BLaER1 (cell line): Measurements from ENCODE around the gene DTX1.

Source experiments
- H3K27ac ChIP-seq: shearing (Covaris generic); formaldehyde crosslinking; 2 replicates; pipeline ENCODE4 v1.8.1; 2022
- H3K27me3 ChIP-seq: shearing (Covaris generic); formaldehyde crosslinking; 2 replicates; pipeline ENCODE4 v1.8.1; 2022
- H3K36me3 ChIP-seq: shearing (Covaris generic); formaldehyde crosslinking; 2 replicates; pipeline ENCODE4 v1.8.1; 2022
- H3K4me1 ChIP-seq: shearing (Covaris generic); formaldehyde crosslinking; 2 replicates; pipeline ENCODE4 v1.8.1; 2022
- H3K4me2 ChIP-seq: shearing (Covaris generic); formaldehyde crosslinking; 2 replicates; pipeline ENCODE4 v1.8.1; 2022
- H3K4me3 ChIP-seq: shearing (Covaris generic); formaldehyde crosslinking; 2 replicates; pipeline ENCODE4 v1.8.1; 2022
- H3K9ac ChIP-seq: shearing (Covaris generic); formaldehyde crosslinking; 2 replicates; pipeline ENCODE4 v1.8.1; 2022
- H3K9me3 ChIP-seq: shearing (Covaris generic); formaldehyde crosslinking; 2 replicates; pipeline ENCODE4 v1.8.1; 2022
- H4K20me1 ChIP-seq: shearing (Covaris generic); formaldehyde crosslinking; 2 replicates; pipeline ENCODE4 v1.8.1; 2022
- Cebpa-rat ChIP-seq: shearing (Covaris generic); IDR thresholded peaks from 2 replicates; pipeline ENCODE4 v1.8.1; 2022

Gene DTX1

GRCh38 chr12:113030875-113031525 lies 25.5 kb upstream of the DTX1 start:
- Histone ChIP-seq H3K27me3 (no peaks in the 10 kb centered on the region), H3K9me3 (peaks cover 6% of the 10 kb centered on the region; the same call in 1 of the 2 replicates), H3K36me3 (no peaks in the 10 kb centered on the region), H3K9ac (no peak overlapping the region), H3K4me1 (peaks cover 9% of the 10 kb centered on the region; the same call in 1 of the 2 replicates), H3K4me2 (peak overlapping the region; percentile 34), H4K20me1 (no peaks in the 10 kb centered on the region), H3K27ac (no peak overlapping the region), H3K4me3 (no peak overlapping the region)
- no peak for TF ChIP-seq Cebpa-rat

GRCh38 chr12:113039911-113040445 lies 16.6 kb upstream of the DTX1 start:
- Histone ChIP-seq H3K4me3 (no peak overlapping the region), H3K9ac (no peak overlapping the region), H3K27ac (no peak overlapping the region), H3K36me3 (no peaks in the 10 kb centered on the region), H3K27me3 (no peaks in the 10 kb centered on the region), H3K9me3 (peaks cover 3% of the 10 kb centered on the region; the same call in 1 of the 2 replicates), H4K20me1 (no peaks in the 10 kb centered on the region), H3K4me1 (peaks cover 5% of the 10 kb centered on the region; the same call in 1 of the 2 replicates), H3K4me2 (no peak overlapping the region)
- TF ChIP-seq Cebpa-rat = no peak

- Histone ChIP-seq H3K4me3 (no peak overlapping the region), H3K4me2 (no peak overlapping the region; the same call in 1 of the 2 replicates), H3K27ac (no peak overlapping the region), H3K36me3 (no peaks in the 10 kb centered on the region), H3K27me3 (no peaks in the 10 kb centered on the region), H3K9ac (no peak overlapping the region), H4K20me1 (no peaks in the 10 kb centered on the region), H3K4me1 (peaks cover 5% of the 10 kb centered on the region; the same call in 1 of the 2 replicates), H3K9me3 (peaks cover 3% of the 10 kb centered on the region; the same call in 1 of the 2 replicates)
- TF ChIP-seq Cebpa-rat = no peak
These were observed 15.8 kb upstream of the DTX1 start for GRCh38 chr12:113040722-113041171.

- no peak overlapping the region for H3K27ac ChIP-seq
These were observed 15.0 kb upstream of the DTX1 start for GRCh38 chr12:113041560-113041959.

DNA sequence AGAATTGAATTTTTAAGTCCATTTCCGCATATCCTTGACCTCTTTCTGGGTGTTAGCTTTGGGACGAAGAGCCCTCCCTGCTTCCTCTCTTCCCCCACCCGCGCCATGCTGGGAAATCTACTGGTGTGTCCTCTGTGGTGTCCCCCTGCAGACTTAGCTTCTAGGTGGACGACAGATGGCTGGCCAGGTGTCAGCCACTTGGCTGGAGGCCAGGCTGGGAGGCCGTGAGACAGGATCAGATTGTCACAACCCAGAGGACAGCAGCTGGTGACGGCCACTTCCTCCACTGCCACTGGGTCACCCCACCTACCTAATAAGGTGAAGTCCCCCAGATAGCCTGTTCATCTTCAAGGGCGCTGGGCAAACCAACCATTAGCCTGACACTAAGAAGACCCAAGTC lies 13.3 kb upstream of the DTX1 start:
- Histone ChIP-seq H3K36me3 (no peaks in the 10 kb centered on the region), H4K20me1 (no peaks in the 10 kb centered on the region), H3K4me3 (no peak overlapping the region), H3K9me3 (peaks cover 3% of the 10 kb centered on the region; the same call in 1 of the 2 replicates), H3K4me2 (no peak overlapping the region), H3K27me3 (no peaks in the 10 kb centered on the region), H3K4me1 (peaks cover 17% of the 10 kb centered on the region), H3K27ac (no peak overlapping the region), H3K9ac (no peak overlapping the region)
- no peak for TF ChIP-seq Cebpa-rat

More at GRCh38 chr12:113041560-113041959, 15.0 kb upstream of the DTX1 start:
- H3K4me3 ChIP-seq = no peak overlapping the region
- no peaks in the 10 kb centered on the region for H3K27me3 ChIP-seq
- peaks cover 5% of the 10 kb centered on the region; the same call in 1 of the 2 replicates for H3K4me1 ChIP-seq
- no peak overlapping the region for H3K4me2 ChIP-seq
- no peaks in the 10 kb centered on the region for H4K20me1 ChIP-seq
- H3K9me3 ChIP-seq = peaks cover 3% of the 10 kb centered on the region; the same call in 1 of the 2 replicates
- no peak for TF ChIP-seq Cebpa-rat
- H3K36me3 ChIP-seq = no peaks in the 10 kb centered on the region
- H3K9ac ChIP-seq = no peak overlapping the region

DNA sequence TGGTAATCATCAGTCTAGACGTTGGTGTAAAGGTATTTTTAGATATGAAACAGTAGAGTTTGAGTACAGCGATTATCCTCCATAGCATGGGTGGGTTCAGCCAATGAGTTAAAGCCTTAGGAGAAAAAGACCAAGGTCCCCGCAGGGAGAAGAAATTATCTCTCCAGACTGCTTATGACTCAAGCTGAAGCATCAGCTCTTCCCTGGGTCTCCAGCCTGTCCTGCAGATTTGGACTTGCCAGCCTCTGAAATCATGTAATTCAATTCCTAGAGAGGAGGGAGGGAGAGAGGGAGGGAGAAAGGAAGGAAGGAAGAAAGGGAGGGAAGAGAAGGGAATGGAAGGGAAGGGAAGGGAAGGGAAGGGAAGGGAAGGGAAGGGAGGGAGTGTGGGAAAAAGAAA lies 12.0 kb upstream of the DTX1 start:
- H3K4me2 ChIP-seq = no peak overlapping the region
- no peak overlapping the region for H3K27ac ChIP-seq
- peaks cover 3% of the 10 kb centered on the region; the same call in 1 of the 2 replicates for H3K9me3 ChIP-seq
- H3K4me1 ChIP-seq = peaks cover 29% of the 10 kb centered on the region
- H4K20me1 ChIP-seq = no peaks in the 10 kb centered on the region
- no peak overlapping the region for H3K4me3 ChIP-seq
- no peak overlapping the region for H3K9ac ChIP-seq
- no peak for TF ChIP-seq Cebpa-rat
- no peaks in the 10 kb centered on the region for H3K27me3 ChIP-seq
- no peaks in the 10 kb centered on the region for H3K36me3 ChIP-seq

GRCh38 chr12:113048716-113049127 lies 7.8 kb upstream of the DTX1 start:
- Histone ChIP-seq H4K20me1 (no peaks in the 10 kb centered on the region), H3K27me3 (no peaks in the 10 kb centered on the region), H3K36me3 (no peaks in the 10 kb centered on the region), H3K9me3 (peaks cover 3% of the 10 kb centered on the region; the same call in 1 of the 2 replicates), H3K4me3 (no peak overlapping the region), H3K27ac (peak overlapping the region; percentile 68), H3K4me2 (peak overlapping the region; percentile 83), H3K4me1 (peaks cover 66% of the 10 kb centered on the region), H3K9ac (no peak overlapping the region)
- no peak for TF ChIP-seq Cebpa-rat

DNA sequence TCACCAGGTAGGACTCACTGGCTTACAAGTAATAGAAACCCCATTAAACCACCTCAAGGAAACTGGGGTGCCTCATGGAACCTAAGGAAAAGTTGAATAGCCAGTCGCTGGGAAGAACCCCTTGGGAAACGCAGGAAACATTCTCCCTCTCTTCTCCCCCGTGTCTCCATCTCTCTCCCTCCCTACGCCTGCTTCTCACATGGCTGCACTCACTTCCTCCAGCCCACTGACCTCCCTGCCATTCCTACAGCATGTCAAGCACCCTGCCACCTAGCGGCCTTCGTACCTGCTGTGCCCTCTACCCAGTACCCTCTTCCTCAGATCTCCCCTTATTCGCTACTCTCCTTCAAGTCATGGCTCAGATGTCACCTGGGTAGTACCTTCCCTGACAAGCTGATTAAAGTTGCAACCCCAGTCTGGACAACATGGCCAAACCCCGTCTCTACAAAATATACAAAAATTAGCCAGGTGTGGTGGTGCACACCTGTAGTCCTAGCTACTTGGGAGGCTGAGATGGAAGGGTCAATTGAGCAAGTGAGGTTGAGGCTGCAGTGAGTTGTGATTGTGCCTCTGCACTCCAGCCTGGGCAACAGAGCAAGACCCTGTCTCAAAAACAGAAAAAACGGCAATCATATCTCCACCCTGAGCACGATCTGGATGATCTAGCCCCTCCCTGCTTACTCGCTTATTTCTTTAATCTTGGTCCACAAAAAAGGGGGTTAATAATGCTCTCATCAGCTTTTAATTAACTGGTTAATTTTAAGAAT lies 6.4 kb upstream of the DTX1 start:
- no peak overlapping the region for H3K4me3 ChIP-seq
- 0 out of 2 replicates have a peak overlapping the region, but pooled peaks have one; percentile 68 for H3K27ac ChIP-seq
- no peaks in the 10 kb centered on the region for H3K9me3 ChIP-seq
- H3K9ac ChIP-seq = no peak overlapping the region
- no peak for TF ChIP-seq Cebpa-rat
- H4K20me1 ChIP-seq = no peaks in the 10 kb centered on the region
- no peaks in the 10 kb centered on the region for H3K36me3 ChIP-seq
- H3K4me1 ChIP-seq = peaks cover 79% of the 10 kb centered on the region
- peak overlapping the region; percentile 83 for H3K4me2 ChIP-seq
- no peaks in the 10 kb centered on the region for H3K27me3 ChIP-seq

- H3K4me2 ChIP-seq = peak overlapping the region; percentile 83
- peaks cover 86% of the 10 kb centered on the region for H3K4me1 ChIP-seq
- H3K27ac ChIP-seq = 0 out of 2 replicates have a peak overlapping the region, but pooled peaks have one; percentile 18
- no peak overlapping the region for H3K9ac ChIP-seq
- H3K27me3 ChIP-seq = peaks cover 6% of the 10 kb centered on the region; the same call in 1 of the 2 replicates
- H4K20me1 ChIP-seq = no peaks in the 10 kb centered on the region
- no peak for TF ChIP-seq Cebpa-rat
- no peaks in the 10 kb centered on the region for H3K9me3 ChIP-seq
- no peak overlapping the region for H3K4me3 ChIP-seq
- no peaks in the 10 kb centered on the region for H3K36me3 ChIP-seq
These were observed 5.7 kb upstream of the DTX1 start for GRCh38 chr12:113050795-113051194.
